Activated CD4-positive, alpha-beta T cell treated with anti-CD3 and anti-CD28 coated beads, Interleukin-2, amount 50 U/mL, for 16 hours (primary cell): Measurements from ENCODE around the gene PAF1.

Experiments used
- DNase-seq: peaks from one replicate; pipeline ENCODE4 v3.0.0-alpha.2; 2020

PAF1 gene

GRCh38 chr19:39416152-39417120 is 25.5 kb upstream of the PAF1 start:
- no peak for DNase-seq

DNA sequence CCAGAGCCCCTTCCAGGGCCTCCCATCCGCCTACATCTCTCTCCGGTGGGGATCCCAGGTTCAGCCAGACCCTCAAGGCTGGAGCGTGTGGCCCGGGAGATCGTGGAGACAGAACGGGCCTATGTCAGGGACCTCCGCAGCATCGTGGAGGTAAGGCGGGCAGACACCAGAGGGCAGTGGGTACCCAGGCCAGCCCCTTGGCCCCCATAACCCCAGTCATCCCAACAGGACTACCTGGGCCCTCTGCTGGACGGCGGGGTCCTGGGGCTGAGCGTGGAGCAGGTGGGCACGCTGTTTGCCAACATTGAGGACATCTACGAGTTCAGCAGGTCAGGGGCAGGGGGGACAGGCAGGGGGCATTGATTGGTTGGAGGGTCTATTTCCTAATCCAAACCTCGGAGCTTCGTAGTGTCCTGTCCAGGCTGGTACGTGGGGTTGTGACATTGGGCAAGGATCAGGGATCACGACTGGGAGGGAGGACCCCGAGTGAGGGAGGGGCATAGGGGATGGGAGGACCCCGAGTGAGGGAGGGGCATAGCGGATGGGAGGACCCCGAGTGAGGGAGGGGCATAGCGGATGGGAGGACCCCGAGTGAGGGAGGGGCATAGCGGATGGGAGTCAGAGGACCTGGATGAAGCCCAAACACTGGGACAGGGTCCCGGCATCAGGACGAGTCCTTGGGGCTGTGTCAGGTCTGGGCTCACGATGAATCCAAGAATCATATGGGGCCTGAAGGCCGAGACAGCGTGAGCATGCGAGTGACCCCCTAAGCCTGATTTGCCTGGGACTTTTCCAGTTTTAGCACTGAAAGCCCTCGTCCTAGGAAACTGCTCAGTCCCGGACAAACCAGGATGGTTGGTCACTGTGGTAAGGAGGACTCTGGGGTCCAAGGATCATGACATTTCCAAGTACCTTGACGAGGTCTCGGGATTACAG is 24.5 kb upstream of the PAF1 start:
- DNase-seq = no peak

- no peak for DNase-seq
Observed at GRCh38 chr19:39413911-39414608, 23.2 kb upstream of the PAF1 start.

DNA sequence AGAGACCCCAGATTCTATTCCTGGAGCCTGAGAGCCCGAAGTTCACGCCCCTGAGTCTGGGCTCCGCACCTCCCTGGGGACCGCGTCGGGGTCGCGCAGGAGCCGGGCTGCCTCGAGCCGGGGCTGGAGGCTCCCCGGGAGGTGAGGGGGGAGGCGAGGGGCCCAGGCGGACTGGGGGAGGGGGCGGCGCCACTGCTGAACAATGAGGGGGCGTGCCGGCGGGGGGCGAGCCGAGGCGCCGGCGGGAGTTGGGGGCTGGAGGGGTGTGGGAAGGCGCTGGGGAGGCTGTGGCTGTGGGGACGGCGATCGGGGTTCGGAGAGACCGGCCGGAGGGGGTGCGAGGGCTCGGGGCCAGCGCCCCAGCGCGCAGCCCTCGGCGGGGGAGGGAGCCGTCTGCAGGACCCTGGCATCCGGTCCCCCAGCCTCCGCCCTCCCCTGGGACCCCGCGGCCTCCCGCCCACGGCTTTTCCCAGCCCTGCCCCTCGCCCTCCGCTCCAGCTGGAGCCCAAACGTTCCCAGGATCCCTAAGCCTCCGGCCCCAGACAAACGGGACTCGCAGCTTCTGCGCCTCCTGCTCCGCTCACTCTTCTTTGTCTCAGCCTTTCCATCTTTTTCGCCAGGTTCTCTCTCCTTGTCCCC is 22.5 kb upstream of the PAF1 start:
- DNase-seq = no peak

GRCh38 chr19:39412867-39413271 is 22.0 kb upstream of the PAF1 start:
- DNase-seq = no peak

- peak; percentile 98 for DNase-seq
Observed at GRCh38 chr19:39412100-39412866, 21.4 kb upstream of the PAF1 start, which contains the start of gene PLEKHG2. PLEKHG2 (plus strand) TSS chr19:39412669; CDS start chr19:39414087, 1,418 bp downstream.

DNA sequence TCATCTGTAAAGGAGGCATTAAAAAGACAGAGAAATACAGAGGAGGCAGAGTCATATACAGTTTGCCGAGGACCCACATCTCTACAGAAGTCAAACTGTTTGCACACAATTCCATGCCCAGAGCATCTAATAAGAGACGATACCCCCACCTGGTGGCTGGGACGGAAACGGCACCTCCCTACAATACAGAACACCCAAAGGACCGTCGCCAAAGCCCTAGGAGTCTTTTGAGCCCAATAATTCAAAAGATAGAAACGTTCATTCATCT is 20.9 kb upstream of the PAF1 start:
- peak; percentile 94 for DNase-seq

GRCh38 chr19:39411081-39411831 is 20.4 kb upstream of the PAF1 start:
- no peak for DNase-seq

- DNase-seq = no peak
Observed at GRCh38 chr19:39410831-39411080, 19.9 kb upstream of the PAF1 start.

DNA sequence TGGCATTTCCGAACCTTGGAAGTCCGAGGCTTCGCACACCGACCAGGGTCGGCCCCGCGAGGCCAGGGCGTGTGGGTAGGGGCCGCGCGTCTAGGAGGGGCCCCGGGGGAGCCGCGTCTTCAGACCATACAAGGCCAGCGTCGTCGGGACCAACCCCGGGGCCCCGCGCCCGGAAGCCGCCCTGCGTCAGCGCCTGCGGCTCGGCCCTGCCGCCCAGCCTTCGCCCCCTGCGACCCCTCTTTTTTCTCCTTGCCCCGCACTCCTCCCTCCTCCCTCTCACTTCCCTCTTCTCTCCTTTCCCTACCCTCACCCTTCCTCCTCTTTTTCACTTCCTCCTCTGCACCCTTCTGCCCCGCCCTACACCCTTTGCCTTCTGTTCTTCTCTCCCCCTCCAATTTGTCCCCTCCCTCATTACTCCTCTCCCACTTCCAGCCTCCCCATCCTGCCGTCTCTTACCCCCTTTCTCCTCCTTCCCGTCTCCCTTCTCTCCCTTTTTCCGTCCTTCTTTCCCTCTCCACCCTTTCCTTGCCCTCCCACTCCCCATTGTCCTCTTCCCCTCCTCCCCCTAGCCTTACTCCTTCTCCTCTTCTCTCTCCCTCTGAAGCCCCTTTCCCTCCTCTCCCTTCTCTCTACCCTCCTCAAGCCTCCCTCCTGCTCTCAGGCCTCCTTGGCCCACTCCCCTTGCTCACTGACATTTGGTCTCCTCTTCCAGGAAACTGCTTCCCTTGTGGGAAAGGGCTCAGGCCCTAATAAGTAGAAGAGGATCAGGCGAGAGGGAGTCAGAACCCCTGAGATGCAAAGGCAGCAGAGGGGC is 19.3 kb upstream of the PAF1 start:
- DNase-seq = peak; percentile 59

- DNase-seq = peak; percentile 82
Observed at GRCh38 chr19:39409208-39410016, 18.5 kb upstream of the PAF1 start.

GRCh38 chr19:39408392-39409207 is 17.7 kb upstream of the PAF1 start:
- DNase-seq = no peak

- peak; percentile 77 for DNase-seq
Observed at GRCh38 chr19:39407660-39408391, 16.9 kb upstream of the PAF1 start.

DNA sequence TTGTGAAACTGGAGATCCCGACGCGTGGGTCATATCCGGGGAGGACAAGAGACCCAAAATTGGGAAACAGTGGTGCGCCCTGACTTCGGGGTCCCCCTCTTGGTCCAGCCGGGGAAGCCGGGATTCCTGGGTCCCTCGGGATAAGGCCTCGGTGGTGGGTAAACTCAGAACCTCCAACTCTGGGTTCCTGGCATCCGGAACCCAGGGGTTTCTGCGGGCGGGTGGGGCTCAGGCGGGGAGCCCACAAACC is 16.4 kb upstream of the PAF1 start:
- no peak for DNase-seq

GRCh38 chr19:39406656-39407409 is 15.9 kb upstream of the PAF1 start, which contains the start of gene ZFP36:
ZFP36 (plus strand) TSS chr19:39406847; CDS start chr19:39406905, 58 bp downstream.
- DNase-seq = peak; percentile 92

DNA sequence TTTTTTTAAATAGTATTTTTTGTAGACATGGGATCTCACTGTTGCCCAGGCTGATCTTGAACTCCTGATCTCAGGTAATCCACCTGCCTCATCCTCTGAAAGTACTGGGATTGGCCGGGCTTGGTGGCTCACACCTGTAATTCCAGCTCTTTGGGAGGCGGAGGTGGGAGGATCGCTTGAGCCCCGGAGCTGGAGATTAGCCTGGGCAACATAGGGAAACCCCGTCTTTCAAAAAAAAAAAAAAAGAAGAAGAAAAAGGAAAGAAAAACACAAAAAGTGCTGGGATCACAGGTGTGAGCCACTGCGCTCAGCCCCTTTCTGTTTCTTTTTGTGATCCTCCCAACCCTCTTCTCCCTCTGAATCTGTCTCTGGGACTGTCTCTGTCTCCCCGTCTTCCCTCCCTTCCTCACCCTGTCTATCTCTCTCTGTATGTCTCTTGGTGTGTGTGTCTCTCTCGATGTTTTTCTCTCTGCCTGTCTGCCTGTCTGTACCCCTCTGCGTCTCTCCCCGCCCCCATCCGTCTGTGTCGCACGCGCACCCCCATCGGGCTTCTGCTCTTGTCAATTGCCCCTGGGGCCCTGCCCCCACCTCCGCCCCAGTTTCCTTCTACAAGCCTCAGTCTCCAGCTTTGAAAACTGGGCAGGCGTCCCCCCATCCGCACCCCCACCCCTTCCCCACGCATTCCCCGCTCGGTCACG is 15.2 kb upstream of the PAF1 start:
- DNase-seq = peak; percentile 85
